Hepatocyte (in vitro differentiated cells): Measurements from ENCODE around the gene SEBOX. TPM values are rescaled to one million over a fixed set of nuclear protein-coding genes. Genes with fewer than 3 reads are reported as not detected.

Source experiments
- DNase-seq: peaks from one replicate; pipeline ENCODE4 v3.0.0-alpha.2; 2016; ENCODE audit warnings: low spot score
- H2AFZ ChIP-seq: fragments of 200-600 bp; sonication (generic); 2 replicates; pipeline ENCODE4 v1.6.0; 2016; ENCODE audit warnings: antibody characterized with exemption, mild to moderate bottlenecking
- H3K27ac ChIP-seq: fragments of 200-600 bp; sonication (generic); 2 replicates; pipeline ENCODE4 v1.5.1; 2016; ENCODE audit warnings: mild to moderate bottlenecking
- H3K27me3 ChIP-seq: fragments of 200-600 bp; sonication (generic); 2 replicates; pipeline ENCODE4 v1.6.1; 2016
- H3K36me3 ChIP-seq: fragments of 200-600 bp; sonication (generic); replicated peaks from 2 replicates; pipeline ENCODE4 v1.5.1; 2016; ENCODE audit warnings: low read depth; ENCODE audit not compliant: insufficient read depth
- H3K4me1 ChIP-seq: fragments of 200-600 bp; sonication (generic); 2 replicates; pipeline ENCODE4 v1.5.1; 2016; ENCODE audit warnings: mild to moderate bottlenecking, moderate library complexity; ENCODE audit not compliant: insufficient read depth
- H3K4me2 ChIP-seq: fragments of 200-600 bp; sonication (generic); 2 replicates; pipeline ENCODE4 v1.6.0; 2016
- H3K4me3 ChIP-seq: fragments of 200-600 bp; sonication (generic); 2 replicates; pipeline ENCODE4 v1.5.1; 2016; ENCODE audit warnings: mild to moderate bottlenecking
- H3K79me2 ChIP-seq: fragments of 200-600 bp; sonication (generic); 2 replicates; pipeline ENCODE4 v1.6.0; 2017; ENCODE audit warnings: mild to moderate bottlenecking
- H3K9me2 ChIP-seq: fragments of 200-600 bp; sonication (generic); replicated peaks from 2 replicates; pipeline ENCODE4 v1.6.0; 2017; ENCODE audit warnings: mild to moderate bottlenecking; ENCODE audit not compliant: insufficient read depth
- H3K9me3 ChIP-seq: fragments of 200-600 bp; sonication (generic); 2 replicates; pipeline ENCODE4 v1.5.1; 2016; ENCODE audit warnings: low read depth, mild to moderate bottlenecking
- H4K20me1 ChIP-seq: fragments of 200-600 bp; sonication (generic); 2 replicates; pipeline ENCODE4 v1.6.0; 2016; ENCODE audit warnings: mild to moderate bottlenecking; ENCODE audit not compliant: insufficient read depth, poor library complexity, severe bottlenecking
- CTCF ChIP-seq: fragments of 200-600 bp; sonication (generic); IDR thresholded peaks from 2 replicates; pipeline ENCODE4 v1.5.1; 2016; ENCODE audit warnings: antibody characterized with exemption, mild to moderate bottlenecking; ENCODE audit not compliant: poor library complexity
- EZH2 ChIP-seq: fragments of 200-600 bp; sonication (generic); IDR thresholded peaks from 2 replicates; pipeline ENCODE4 v1.6.1; 2016; ENCODE audit warnings: antibody characterized with exemption, mild to moderate bottlenecking, borderline replicate concordance
- EZH2phosphoT487 ChIP-seq: fragments of 200-600 bp; sonication (generic); IDR thresholded peaks from one replicate; pipeline ENCODE4 v1.6.1; 2018; ENCODE audit warnings: antibody characterized with exemption, mild to moderate bottlenecking, low read depth, moderate library complexity; ENCODE audit not compliant: unreplicated experiment, severe bottlenecking
- WGBS: methylation state at CpG from one replicate; pipeline ENCODE4 v1.1.6; 2016; ENCODE audit warnings: low lambda C conversion rate; ENCODE audit errors: missing lambda C conversion rate; 5-methylcytosine and 5-hydroxymethylcytosine counted together
- polyA plus RNA-seq: library from polyadenylated mRNA; unstranded; fragments of >200 nt; fragmentation: Nextera tagmentation; extraction: Ambion mirVana; gene quantifications from 2 replicates; pipeline ENCODE4 v1.2.1, GENCODE V29; 2016
- total RNA-seq: library from RNA; depleted of rRNA; stranded (reverse); fragments of >200 nt; gene quantifications from 2 replicates; pipeline ENCODE4 v1.2.3, GENCODE V29; 2014

SEBOX gene
- total and polyA plus RNA-seq, 2 experiments from 2014 or later: not detected

- no peak overlapping the region for H3K4me2 ChIP-seq
- WGBS: 81% methylated on average over 10 of the region's 10 CpGs
- no peaks in the 10 kb centered on the region for H4K20me1 ChIP-seq
- H3K9me2 ChIP-seq: no peaks in the 10 kb centered on the region
- no peaks in the 10 kb centered on the region for H3K9me3 ChIP-seq
- H3K27ac ChIP-seq: no peak overlapping the region
- H3K4me3 ChIP-seq: no peak overlapping the region
- TF ChIP-seq CTCF: no peak
- no peak for TF ChIP-seq EZH2
- TF ChIP-seq EZH2phosphoT487: no peak
- H2AFZ ChIP-seq: no peak overlapping the region
- peaks cover 11% of the 10 kb centered on the region for H3K4me1 ChIP-seq
- no peak for DNase-seq
- no peaks in the 10 kb centered on the region for H3K79me2 ChIP-seq
- no peaks in the 10 kb centered on the region for H3K27me3 ChIP-seq
- H3K36me3 ChIP-seq: no peaks in the 10 kb centered on the region
Measured at GRCh38 chr17:28392491-28392890, 27.5 kb upstream of the SEBOX start.

GRCh38 chr17:28391401-28391800 is 26.4 kb upstream of the SEBOX start:
- H2AFZ ChIP-seq: no peak overlapping the region
- no peaks in the 10 kb centered on the region for H3K9me2 ChIP-seq
- DNase-seq: peak; percentile 3
- H3K4me3 ChIP-seq: no peak overlapping the region
- no peaks in the 10 kb centered on the region for H3K9me3 ChIP-seq
- H3K4me2 ChIP-seq: no peak overlapping the region
- H3K27me3 ChIP-seq: no peaks in the 10 kb centered on the region
- H4K20me1 ChIP-seq: no peaks in the 10 kb centered on the region
- 45% methylated on average over 2 of the region's 2 CpGs for WGBS
- no peaks in the 10 kb centered on the region for H3K36me3 ChIP-seq
- H3K27ac ChIP-seq: no peak overlapping the region
- H3K79me2 ChIP-seq: no peaks in the 10 kb centered on the region
- no peak for TF ChIP-seq EZH2
- TF ChIP-seq CTCF: no peak
- no peak for TF ChIP-seq EZH2phosphoT487
- H3K4me1 ChIP-seq: peaks cover 11% of the 10 kb centered on the region

GRCh38 chr17:28390984-28391383 is 26.0 kb upstream of the SEBOX start:
- H3K4me1 ChIP-seq: peaks cover 11% of the 10 kb centered on the region
- H3K27ac ChIP-seq: no peak overlapping the region
- no peaks in the 10 kb centered on the region for H3K9me3 ChIP-seq
- no peak overlapping the region for H3K4me2 ChIP-seq
- H3K9me2 ChIP-seq: no peaks in the 10 kb centered on the region
- no peak for TF ChIP-seq CTCF
- TF ChIP-seq EZH2phosphoT487: no peak
- TF ChIP-seq EZH2: no peak
- H2AFZ ChIP-seq: no peak overlapping the region
- H3K79me2 ChIP-seq: no peaks in the 10 kb centered on the region
- no peaks in the 10 kb centered on the region for H3K27me3 ChIP-seq
- no peaks in the 10 kb centered on the region for H3K36me3 ChIP-seq
- H3K4me3 ChIP-seq: no peak overlapping the region
- no peak for DNase-seq
- WGBS: 100% methylated on average over 1 of the region's 1 CpG
- no peaks in the 10 kb centered on the region for H4K20me1 ChIP-seq

- Histone ChIP-seq H3K4me1 (peaks cover 11% of the 10 kb centered on the region), H3K79me2 (no peaks in the 10 kb centered on the region), H3K9me2 (no peaks in the 10 kb centered on the region), H3K27me3 (no peaks in the 10 kb centered on the region), H3K4me3 (no peak overlapping the region), H3K4me2 (no peak overlapping the region), H3K27ac (no peak overlapping the region), H4K20me1 (no peaks in the 10 kb centered on the region), H3K9me3 (no peaks in the 10 kb centered on the region), H3K36me3 (no peaks in the 10 kb centered on the region), H2AFZ (no peak overlapping the region)
- no peak for DNase-seq
- 48% methylated on average over 2 of the region's 2 CpGs for WGBS
- TF ChIP-seq CTCF (no peak), EZH2phosphoT487 (no peak), EZH2 (no peak)
Measured at GRCh38 chr17:28390563-28390962, 25.6 kb upstream of the SEBOX start.
